ENCODE data around the gene IRF5.

IRF5 gene

GRCh38 chr7:128913870-128914565, 23.7 kb upstream of the IRF5 start:
- no peak overlapping the region for H3K4me3 ChIP-seq (replicated peaks; ENCODE audit: low read depth, low read length)
- DNase-seq (ENCODE audit: low read depth) = no peak
- no peak for TF ChIP-seq CTCF (IDR thresholded peaks at IDR 0.05; ENCODE audit: low read length, missing control alignments)

DNA sequence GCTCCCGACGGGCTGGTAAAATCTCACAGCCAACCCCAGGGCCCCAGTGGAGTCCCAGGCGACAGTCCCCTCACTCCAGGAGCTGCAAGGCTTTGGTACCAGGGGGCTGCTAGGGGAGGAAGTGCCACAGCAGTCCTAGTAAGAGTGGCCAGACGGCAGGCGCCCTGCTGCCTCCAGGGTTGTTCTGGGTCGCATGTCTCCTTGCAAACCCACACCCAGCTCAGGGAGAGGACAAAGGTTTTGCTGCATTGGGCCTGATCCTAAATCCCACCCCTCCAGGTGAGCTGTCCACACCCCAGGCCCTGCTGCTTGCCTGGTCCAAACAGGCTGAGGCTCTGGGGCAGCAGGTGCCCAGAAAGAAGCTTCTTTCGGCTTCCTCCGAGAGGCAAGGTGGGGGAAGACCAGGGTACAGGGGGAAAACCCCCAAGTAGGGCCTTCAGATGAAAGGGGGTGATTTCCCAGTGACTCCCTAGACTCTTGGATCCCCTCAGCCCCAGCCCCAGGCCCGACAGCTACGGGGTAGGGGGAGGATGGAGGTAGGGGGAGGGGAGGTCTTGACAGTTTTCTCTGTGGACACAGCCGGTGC, 23.1 kb upstream of the IRF5 start:
- no peak overlapping the region for H3K4me3 ChIP-seq (replicated peaks; ENCODE audit: low read depth, low read length)
- no peak for DNase-seq (ENCODE audit: low read depth)
- TF ChIP-seq CTCF (IDR thresholded peaks at IDR 0.05; ENCODE audit: low read length, missing control alignments) = no peak

DNA sequence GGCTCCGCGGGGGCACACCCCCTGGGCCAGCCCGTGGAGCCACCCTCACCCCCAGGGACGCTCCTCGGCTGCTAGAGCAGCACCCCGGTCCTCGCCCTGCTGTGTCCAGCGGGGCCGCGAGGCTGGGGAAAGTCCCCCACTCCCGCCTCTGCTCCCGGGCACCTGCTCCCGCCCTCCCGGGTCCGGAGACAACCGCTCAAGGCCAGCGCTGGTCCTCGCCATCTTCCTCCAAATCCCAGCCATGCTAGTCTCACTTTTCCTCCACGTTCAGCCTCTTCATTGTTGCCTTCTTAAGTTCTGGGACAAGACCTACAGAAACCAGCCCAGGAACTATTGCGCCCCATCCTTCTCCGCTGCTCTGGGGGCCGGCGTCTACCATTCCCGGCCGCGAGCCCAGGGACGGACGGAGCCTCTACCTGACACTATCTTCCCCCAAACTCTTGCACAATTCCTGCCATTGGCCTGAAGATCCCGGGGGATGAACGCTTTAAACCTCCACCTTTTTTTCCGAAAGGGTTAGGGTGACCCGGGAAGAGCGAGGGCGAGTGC, 22.4 kb upstream of the IRF5 start:
- no peak overlapping the region for H3K4me3 ChIP-seq (replicated peaks; ENCODE audit: low read depth, low read length)

DNA sequence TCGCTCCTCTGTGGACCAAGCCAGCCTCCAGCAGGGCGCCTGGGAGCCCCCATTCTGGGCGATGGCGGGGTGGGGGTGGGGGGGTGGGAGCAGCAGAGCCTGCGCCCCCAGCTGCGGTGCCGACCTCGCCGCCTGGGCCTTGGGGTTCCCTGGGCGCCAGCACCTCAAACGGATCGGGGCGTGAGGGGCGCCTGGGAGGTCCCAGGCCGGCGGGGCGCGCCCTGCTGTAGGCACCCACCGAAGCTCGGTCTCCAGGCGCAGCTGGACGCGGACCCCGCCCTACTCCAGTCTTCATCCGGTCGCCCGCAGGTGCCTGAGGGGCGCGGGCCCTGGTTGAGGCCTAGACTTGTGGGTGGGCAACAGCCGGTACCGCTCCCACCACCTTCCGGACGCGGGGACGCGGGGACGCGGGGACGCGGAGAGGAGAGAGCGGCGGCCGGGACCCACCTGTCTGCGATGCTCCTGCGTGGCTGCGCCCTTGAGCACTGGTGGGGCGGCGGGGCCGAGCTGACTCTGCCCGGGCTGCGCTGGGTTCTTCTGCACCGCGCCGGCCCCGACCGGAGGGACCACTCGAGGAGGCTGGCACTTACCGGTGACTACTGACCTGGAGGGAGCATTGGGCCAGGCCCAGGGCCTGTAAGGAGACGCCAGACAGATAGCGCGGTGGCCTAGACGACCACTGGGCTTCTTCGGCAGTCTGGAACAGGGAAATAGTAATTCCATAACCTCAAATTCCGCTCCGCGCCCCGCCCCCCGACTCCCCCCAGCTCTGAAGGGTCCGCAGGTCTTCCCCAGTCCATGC, 21.7 kb upstream of the IRF5 start:
- no peak overlapping the region for H3K4me3 ChIP-seq (replicated peaks; ENCODE audit: low read depth, low read length)
- no peak for DNase-seq (ENCODE audit: low read depth)

More for the DNA sequence above, 22.4 kb upstream of the IRF5 start:
- no peak for TF ChIP-seq CTCF (IDR thresholded peaks at IDR 0.05; ENCODE audit: low read length, missing control alignments)
- no peak for DNase-seq (ENCODE audit: low read depth)

DNA sequence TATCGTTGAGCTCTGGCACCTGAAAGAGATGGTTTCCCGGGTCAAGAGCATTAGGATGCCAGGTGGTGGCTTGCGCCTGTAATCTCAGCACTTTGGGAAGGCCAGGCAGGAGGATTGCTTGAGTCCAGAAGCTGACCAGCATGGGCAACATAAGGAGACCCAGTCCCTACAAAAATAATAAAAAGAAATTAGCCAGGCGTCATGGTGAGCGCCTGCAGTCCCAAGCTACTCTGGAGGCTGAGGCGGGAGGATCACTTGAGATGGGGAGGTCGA, 21.1 kb upstream of the IRF5 start:
- no peak for DNase-seq (ENCODE audit: low read depth)
- no peak for TF ChIP-seq CTCF (IDR thresholded peaks at IDR 0.05; ENCODE audit: low read length, missing control alignments)
- no peak overlapping the region for H3K4me3 ChIP-seq (replicated peaks; ENCODE audit: low read depth, low read length)

More for the DNA sequence above, 21.7 kb upstream of the IRF5 start:
- no peak for TF ChIP-seq CTCF (IDR thresholded peaks at IDR 0.05; ENCODE audit: low read length, missing control alignments)

- DNase-seq (ENCODE audit: low read depth) = no peak
- TF ChIP-seq CTCF (IDR thresholded peaks at IDR 0.05; ENCODE audit: low read length, missing control alignments) = no peak
- no peak overlapping the region for H3K4me3 ChIP-seq (replicated peaks; ENCODE audit: low read depth, low read length)
Measured at GRCh38 chr7:128917122-128917521, 20.6 kb upstream of the IRF5 start.

Measured in fibroblast of pulmonary artery (primary cell).